HS-27A (cell line): ENCODE results near the gene ZNF385B.
"Not testable (repeated sequence)": the region's sequence is repeated elsewhere in the genome, so short reads cannot be mapped to it uniquely, and the experiment has no call there.

Experiments used
- DNase-seq: peaks from one replicate; pipeline ENCODE4 v3.0.0-alpha.2; 2012; ENCODE audit warnings: low read depth, missing footprints

Gene ZNF385B

GRCh38 chr2:179629776-179630175, 231.6 kb downstream of the ZNF385B start:
- not testable (repeated sequence) for DNase-seq

DNA sequence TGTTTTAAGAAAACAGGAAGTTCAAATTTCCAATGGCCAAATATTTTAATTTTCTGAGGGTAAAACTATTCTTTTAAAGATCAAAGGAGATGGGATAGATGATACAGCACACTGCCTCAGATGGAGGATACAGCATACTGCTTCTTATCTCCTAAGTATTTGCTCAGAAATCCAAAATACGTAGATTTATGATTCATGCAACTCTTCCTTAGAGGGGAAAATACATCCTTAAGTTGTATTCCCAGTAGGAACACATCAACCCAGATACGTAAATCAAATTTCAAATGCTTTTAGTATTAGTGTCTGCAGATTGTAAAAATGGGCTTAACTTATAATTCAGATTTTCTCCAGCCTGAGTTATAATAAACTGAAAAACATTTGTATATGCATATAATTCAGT, 235.2 kb downstream of the ZNF385B start:
- no peak for DNase-seq

- DNase-seq, result no peak
Measured at GRCh38 chr2:179622635-179623300, 238.6 kb downstream of the ZNF385B start.

DNA sequence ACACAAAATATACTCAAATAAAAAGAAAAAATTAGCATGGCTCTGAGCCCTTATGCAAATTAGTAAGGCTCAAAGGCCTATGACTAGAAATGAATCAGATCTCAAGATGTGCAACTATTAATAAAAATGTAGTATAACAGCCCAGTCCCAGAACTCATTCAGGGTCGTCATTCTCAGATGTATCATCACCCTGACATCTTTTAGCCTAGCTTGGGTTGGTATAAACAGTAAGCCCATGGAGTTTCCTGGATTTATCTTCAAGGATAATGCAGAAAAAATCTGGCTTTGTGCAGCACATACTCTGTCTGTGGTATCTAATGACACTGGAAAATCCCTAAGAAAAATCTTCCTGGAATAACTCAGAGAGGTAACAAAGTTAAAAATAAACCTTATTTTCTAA, 239.3 kb downstream of the ZNF385B start:
- DNase-seq, result no peak

DNA sequence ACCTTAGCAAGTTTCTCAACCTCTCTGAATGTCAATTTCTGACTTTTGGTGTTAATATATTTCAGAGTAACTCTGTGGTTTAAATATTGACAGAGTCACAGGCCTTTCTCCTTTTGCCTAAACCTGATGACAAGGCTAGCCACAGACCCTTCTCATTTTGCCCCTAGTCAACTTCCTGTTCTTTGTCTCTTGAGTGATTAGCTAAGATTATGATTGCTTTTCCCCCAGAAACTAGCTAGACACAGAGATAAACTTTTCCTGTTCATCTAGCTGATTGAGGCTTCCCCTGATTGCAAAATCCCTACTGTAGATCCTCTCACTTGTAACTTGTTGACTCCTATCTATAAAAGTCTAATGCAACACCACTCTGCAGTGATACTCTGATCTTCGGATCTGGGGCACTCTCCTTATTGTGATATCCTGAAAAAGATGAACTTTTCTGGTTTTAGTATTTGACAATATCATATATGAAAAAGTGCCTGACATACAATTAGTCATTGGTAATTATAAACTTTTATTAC, 241.4 kb downstream of the ZNF385B start:
- DNase-seq, result no peak

- no peak for DNase-seq
Measured at GRCh38 chr2:179614121-179614520, 247.3 kb downstream of the ZNF385B start.

- DNase-seq, result peak; percentile 24
Measured at GRCh38 chr2:179613701-179614100, 247.7 kb downstream of the ZNF385B start.

DNA sequence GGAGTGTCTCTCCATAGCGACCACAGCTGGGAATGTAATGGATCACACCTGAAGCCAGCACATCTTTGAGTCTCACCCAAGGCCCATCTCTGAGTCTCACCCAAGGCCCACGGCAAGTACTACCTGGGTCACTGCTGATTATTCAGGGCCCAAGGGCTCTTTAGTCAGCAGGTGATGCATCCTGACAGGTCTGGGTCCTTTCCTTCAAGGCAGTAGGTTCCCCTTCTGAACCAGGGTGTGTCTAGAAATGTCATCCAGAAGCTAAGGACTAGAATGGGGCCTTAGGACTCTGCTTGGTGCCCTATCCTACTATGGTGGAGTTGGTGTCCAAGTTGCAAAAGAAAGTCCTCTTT, 248.1 kb downstream of the ZNF385B start:
- DNase-seq, result no peak

GRCh38 chr2:179612591-179613298, 248.7 kb downstream of the ZNF385B start:
- DNase-seq, result no peak

DNA sequence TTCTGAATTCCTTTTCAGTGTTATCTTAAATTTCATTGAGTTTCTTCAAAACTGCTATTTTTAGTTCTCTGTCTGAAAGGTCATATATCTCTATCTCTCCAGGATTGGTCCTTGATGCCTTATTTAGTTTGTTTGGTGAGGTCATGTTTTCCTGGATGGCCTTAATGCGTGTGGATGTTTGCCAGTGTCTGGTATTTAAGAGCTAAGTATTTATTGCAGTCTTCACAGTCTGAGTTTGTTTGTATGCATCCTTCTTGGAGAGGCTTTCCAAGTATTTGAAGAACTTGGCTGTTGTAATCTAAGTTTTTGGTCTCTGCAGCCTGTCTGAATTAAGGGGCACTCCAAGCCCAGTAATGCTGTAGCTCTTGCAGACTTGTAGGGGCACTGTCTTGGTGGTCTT, 249.3 kb downstream of the ZNF385B start:
- DNase-seq, result no peak

DNA sequence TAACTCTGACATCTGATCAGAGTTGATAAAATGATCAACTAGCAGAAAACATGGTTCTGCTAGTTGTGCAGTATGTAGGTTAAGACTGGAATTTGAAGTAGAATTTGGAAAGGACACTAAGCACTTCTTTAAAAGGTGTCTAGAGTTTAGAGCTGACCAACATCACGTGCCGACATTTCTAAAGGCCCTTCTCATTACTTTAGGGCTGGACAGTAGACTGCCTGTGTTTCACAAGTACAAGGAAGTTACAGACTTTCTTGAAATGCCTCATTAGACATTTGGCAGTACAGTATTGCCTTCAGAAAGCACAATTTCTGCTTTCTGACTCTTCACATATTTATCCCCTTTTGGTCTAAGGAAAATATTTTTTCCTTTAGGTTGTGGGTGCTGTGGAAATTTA, 255.3 kb downstream of the ZNF385B start:
- no peak for DNase-seq

- no peak for DNase-seq
Measured at GRCh38 chr2:179605341-179605740, 256.1 kb downstream of the ZNF385B start.

- no peak for DNase-seq
Measured at GRCh38 chr2:179604598-179604997, 256.8 kb downstream of the ZNF385B start.

DNA sequence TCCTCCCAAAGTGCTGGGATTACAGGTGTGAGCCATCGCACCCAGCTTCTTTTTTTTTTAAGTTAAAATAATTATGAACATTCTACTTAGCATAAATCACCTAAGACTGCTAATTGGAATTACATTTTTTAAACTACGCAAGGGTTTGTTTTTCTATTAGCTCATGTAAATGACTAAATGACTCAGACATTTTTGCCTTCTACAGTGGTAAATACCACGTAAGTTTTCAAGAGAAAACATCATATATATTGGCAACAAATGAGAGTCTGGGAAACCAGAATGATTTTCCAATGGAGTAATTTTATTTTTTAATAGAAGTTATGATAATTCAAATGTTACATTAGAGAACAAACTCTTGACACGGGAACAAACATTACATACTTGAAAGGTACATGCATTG, 259.0 kb downstream of the ZNF385B start:
- no peak for DNase-seq

DNA sequence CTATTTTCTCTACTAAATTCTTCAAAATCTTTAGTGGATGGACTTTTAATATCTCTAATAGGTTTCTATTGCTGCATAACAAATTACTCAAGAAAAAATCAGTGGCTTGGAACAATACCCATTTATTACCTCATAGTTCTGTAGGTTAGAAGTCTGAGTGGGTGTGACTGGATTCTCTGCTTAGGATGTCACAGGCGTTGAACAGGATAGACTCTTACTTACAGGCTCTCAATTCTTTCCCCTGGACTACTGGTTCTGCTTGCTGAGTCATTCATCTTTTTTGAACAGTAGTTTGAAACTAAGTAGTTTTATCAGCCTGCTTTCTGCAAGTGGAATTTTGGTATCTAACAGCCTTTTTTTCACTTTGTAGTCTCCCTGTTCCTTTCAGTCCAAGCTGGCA, 265.4 kb downstream of the ZNF385B start:
- DNase-seq, result no peak

- DNase-seq, result no peak
Measured at GRCh38 chr2:179595284-179595683, 266.1 kb downstream of the ZNF385B start.

- DNase-seq, result no peak
Measured at GRCh38 chr2:179594268-179595112, 266.9 kb downstream of the ZNF385B start.

GRCh38 chr2:179593323-179593722, 268.1 kb downstream of the ZNF385B start:
- no peak for DNase-seq

GRCh38 chr2:179592167-179592936, 269.1 kb downstream of the ZNF385B start:
- peak; percentile 30 for DNase-seq

GRCh38 chr2:179591690-179592089, 269.7 kb downstream of the ZNF385B start:
- DNase-seq, result no peak

DNA sequence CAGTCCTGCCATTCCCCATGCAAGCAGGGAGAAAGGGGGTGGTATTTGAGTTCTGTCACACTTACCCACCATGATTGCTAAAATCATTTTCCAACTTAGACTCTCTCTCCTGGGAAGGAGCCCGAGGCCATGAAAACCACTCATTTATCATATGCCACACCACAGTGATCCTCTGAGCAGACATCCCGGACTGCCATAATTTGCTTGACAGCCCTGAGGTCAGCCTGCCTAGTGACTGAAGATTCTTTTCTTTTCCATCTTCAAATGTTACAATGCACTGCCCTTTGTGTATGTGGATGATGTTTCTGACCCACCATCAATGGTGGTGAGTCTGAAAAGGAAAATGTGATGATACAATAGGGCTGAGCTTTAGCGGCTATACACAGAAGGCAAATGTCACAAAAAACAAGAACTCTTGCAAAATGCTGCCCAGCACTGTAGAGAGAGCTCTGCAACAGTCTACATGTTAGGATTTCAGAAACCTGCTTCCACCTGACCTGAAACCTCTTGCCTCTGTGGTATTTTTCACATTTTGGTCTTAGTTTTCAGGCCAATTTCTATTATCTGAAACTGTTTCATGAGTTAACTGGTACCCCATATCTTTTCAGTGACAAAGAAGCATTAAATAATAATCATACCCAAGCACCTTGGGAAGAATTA, 272.8 kb downstream of the ZNF385B start:
- DNase-seq, result no peak
